Measurements from ENCODE around the gene DOCK8. TPM values are rescaled to one million over a fixed set of nuclear protein-coding genes. Genes with fewer than 3 reads are reported as not detected.
A peak's percentile ranks its signal among the peaks of the same experiment; 100 is the strongest.

The DOCK8 gene
- total RNA-seq, 1 donor from 2014 or later = 8.9 TPM

DNA sequence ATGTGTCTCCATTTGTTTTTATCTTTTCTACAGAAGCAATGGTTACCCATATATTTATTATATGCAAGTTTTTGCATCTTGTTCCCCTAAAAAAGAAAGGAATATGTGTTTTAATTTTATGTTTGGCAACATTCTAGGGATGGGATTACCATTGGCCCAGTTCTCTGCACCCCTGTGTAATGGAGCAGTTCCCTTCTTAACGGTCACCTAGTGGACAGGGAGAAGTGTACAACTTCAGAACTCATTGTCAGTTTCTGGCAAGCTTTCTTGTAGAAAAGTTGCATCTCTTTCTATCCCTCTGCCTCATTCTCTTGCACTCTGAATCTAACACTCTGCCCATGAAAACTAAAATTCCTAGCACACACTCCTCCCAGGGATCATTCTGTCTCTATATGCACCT is 78.2 kb downstream of the DOCK8 start:
- Histone ChIP-seq H3K36me3 (no peaks in the 10 kb centered on the region), H3K9me3 (no peaks in the 10 kb centered on the region), H3K27ac (no peak overlapping the region), H3K27me3 (no peaks in the 10 kb centered on the region), H3K4me1 (no peaks in the 10 kb centered on the region), H3K4me3 (no peak overlapping the region)
- TF ChIP-seq, protein P1, sequence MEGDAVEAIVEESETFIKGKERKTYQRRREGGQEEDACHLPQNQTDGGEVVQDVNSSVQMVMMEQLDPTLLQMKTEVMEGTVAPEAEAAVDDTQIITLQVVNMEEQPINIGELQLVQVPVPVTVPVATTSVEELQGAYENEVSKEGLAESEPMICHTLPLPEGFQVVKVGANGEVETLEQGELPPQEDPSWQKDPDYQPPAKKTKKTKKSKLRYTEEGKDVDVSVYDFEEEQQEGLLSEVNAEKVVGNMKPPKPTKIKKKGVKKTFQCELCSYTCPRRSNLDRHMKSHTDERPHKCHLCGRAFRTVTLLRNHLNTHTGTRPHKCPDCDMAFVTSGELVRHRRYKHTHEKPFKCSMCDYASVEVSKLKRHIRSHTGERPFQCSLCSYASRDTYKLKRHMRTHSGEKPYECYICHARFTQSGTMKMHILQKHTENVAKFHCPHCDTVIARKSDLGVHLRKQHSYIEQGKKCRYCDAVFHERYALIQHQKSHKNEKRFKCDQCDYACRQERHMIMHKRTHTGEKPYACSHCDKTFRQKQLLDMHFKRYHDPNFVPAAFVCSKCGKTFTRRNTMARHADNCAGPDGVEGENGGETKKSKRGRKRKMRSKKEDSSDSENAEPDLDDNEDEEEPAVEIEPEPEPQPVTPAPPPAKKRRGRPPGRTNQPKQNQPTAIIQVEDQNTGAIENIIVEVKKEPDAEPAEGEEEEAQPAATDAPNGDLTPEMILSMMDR (IDR thresholded peaks at IDR 0.05) = no peak
- no peak for DNase-seq (ENCODE audit: low spot score in 2 of 2)
- intact Hi-C loops (cut with DNase I) = no loop called here

DNA sequence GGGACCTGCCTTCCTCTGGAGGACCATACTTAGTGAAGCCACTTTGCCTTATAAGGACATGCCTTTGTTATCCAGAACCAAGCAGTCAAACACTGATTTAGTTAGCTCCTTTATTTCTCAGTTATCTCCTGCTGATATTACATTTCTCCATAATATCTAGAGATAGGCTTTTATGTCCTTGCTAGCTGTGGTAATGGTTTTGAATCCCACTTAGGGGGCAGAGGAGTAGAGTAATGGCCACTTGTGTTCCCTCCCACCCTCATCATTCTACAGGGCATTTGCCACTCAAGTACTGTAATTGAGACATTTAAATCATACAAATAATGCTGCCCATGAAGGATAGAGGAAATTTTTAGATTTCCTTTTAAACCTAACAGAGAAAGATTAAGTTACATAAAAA is 80.9 kb downstream of the DOCK8 start:
- intact Hi-C loops (cut with DNase I) = no loop called here
- no peak for DNase-seq (ENCODE audit: low spot score in 2 of 2)
- no peak overlapping the region for H3K27ac ChIP-seq
- H3K9me3 ChIP-seq = no peaks in the 10 kb centered on the region
- no peaks in the 10 kb centered on the region for H3K27me3 ChIP-seq
- H3K4me3 ChIP-seq = no peak overlapping the region
- TF ChIP-seq, protein P1 (IDR thresholded peaks at IDR 0.05) = no peak
- no peaks in the 10 kb centered on the region for H3K4me1 ChIP-seq
- no peaks in the 10 kb centered on the region for H3K36me3 ChIP-seq

- no peaks in the 10 kb centered on the region for H3K9me3 ChIP-seq
- H3K27ac ChIP-seq = no peak overlapping the region
Observed at GRCh38 chr9:296411-296810, 81.7 kb downstream of the DOCK8 start.

DNA sequence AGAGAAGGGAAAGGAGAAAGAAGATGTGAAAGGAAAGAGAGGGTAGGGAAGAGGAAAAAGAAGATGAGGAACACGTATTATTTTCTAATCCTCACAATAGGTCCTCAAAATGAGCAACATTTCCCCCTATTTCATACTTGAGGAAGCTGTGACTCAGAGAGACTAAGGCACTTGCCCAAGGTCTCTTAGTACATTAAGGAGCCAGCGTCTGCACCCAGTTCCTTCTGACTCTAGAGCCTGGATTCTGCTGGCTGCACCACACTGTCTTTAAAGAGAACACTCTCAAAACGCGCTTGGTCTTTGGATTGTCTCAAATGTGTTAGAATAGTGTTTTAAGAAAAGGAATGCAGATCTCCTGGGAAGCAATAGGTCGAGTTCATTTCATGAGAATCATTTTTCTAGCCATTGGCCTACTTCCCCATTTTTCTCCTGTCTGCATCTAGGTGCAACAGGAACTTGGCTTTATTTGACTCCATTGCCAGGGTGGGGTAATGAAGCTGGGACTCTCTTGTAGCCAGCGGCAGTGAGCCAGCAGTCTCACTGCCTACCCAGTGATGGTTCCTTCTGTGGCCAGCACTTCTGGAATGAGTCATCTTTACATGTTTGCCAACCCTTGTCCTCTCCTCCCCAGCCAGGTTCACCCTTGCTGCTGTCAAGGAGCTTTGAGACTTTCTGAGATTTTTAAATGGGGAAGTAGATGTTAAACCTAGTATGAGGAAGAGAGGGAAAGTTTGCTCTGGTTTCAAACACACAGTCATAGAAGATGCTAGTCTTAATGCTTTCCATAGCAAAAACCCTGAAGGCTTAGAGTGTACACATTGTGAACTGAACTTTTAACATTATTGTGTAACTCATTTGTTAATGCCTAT is 82.7 kb downstream of the DOCK8 start:
- intact Hi-C loops (cut with DNase I) = no loop called here
- DNase-seq (ENCODE audit: low spot score in 2 of 2) = peak; percentile 16 to 71
- no peaks in the 10 kb centered on the region for H3K9me3 ChIP-seq
- no peaks in the 10 kb centered on the region for H3K27me3 ChIP-seq
- no peaks in the 10 kb centered on the region for H3K4me1 ChIP-seq
- no peak overlapping the region for H3K4me3 ChIP-seq
- no peak overlapping the region for H3K27ac ChIP-seq
- TF ChIP-seq, protein P1 (IDR thresholded peaks at IDR 0.05) = no peak
- H3K36me3 ChIP-seq = no peaks in the 10 kb centered on the region

More at GRCh38 chr9:296411-296810, 81.7 kb downstream of the DOCK8 start:
- no peak for DNase-seq (ENCODE audit: low spot score in 2 of 2)
- Histone ChIP-seq H3K36me3 (no peaks in the 10 kb centered on the region), H3K27me3 (no peaks in the 10 kb centered on the region), H3K4me1 (no peaks in the 10 kb centered on the region), H3K4me3 (no peak overlapping the region)
- intact Hi-C loops (cut with DNase I) = no loop called here
- TF ChIP-seq, protein P1 (IDR thresholded peaks at IDR 0.05) = no peak

DNA sequence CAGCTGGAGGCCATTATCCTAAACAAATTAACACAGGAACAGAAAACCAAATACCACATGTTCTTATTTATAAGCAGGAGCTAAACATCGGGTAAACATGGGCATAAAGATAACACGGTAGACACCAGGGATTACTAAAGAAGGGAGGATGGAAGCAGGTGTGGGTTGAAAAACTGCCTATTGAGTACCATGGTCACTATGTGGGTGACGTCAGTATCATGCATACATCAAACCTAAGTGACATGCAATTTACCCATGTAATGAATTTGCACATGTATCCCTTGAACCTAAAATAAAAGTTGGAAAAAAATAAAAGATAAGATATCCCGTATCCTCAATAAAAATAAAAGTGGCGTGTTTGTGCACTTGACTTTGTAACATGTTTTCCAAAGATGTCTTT is 88.8 kb downstream of the DOCK8 start:
- H3K27ac ChIP-seq = no peak overlapping the region
- DNase-seq (ENCODE audit: low spot score in 2 of 2) = no peak
- intact Hi-C loops (cut with DNase I) = no loop called here
- no peak overlapping the region for H3K4me3 ChIP-seq
- H3K9me3 ChIP-seq = no peaks in the 10 kb centered on the region
- no peaks in the 10 kb centered on the region for H3K4me1 ChIP-seq
- no peaks in the 10 kb centered on the region for H3K36me3 ChIP-seq
- H3K27me3 ChIP-seq = no peaks in the 10 kb centered on the region
- TF ChIP-seq, protein P1 (IDR thresholded peaks at IDR 0.05) = no peak

Data from ascending aorta (tissue), 2 donors.